HG03139 (cell line): Measurements from ENCODE around the gene ATP5MC2.
"Not testable (repeated sequence)": the region's sequence is repeated elsewhere in the genome, so short reads cannot be mapped to it uniquely, and the experiment has no call there.

ENCODE experiments used
- ATAC-seq: cut with Tn5 transposase; IDR thresholded peaks from one replicate; pipeline ENCODE4 v1.9.1; 2021; ENCODE audit not compliant: unreplicated experiment

Gene ATP5MC2

GRCh38 chr12:53695152-53696145, 19.6 kb upstream of the ATP5MC2 start:
- no peak for ATAC-seq

- no peak for ATAC-seq
Measured at GRCh38 chr12:53694756-53695151, 18.9 kb upstream of the ATP5MC2 start.

GRCh38 chr12:53688134-53688533, 12.3 kb upstream of the ATP5MC2 start:
- no peak for ATAC-seq

- ATAC-seq, result no peak
Measured at GRCh38 chr12:53686436-53686835, 10.6 kb upstream of the ATP5MC2 start.

- ATAC-seq, result no peak
Measured at GRCh38 chr12:53684654-53685220, 8.9 kb upstream of the ATP5MC2 start.

- ATAC-seq, result no peak
Measured at GRCh38 chr12:53683983-53684382, 8.1 kb upstream of the ATP5MC2 start.

- no peak for ATAC-seq
Measured at GRCh38 chr12:53683494-53683893, 7.6 kb upstream of the ATP5MC2 start.

- not testable (repeated sequence) for ATAC-seq
Measured at GRCh38 chr12:53680061-53680460, 4.2 kb upstream of the ATP5MC2 start.

GRCh38 chr12:53677800-53678148, 1.9 kb upstream of the ATP5MC2 start:
- ATAC-seq, result no peak

GRCh38 chr12:53677016-53677799, 1.3 kb upstream of the ATP5MC2 start:
- no peak for ATAC-seq

GRCh38 chr12:53676656-53677015, 753 bp upstream of the ATP5MC2 start:
- no peak for ATAC-seq

GRCh38 chr12:53674977-53675700, 744 bp downstream of the ATP5MC2 start:
- ATAC-seq, result no peak

GRCh38 chr12:53670971-53671370, 4.9 kb downstream of the ATP5MC2 start:
- no peak for ATAC-seq

- no peak for ATAC-seq
Measured at GRCh38 chr12:53670308-53670707, 5.6 kb downstream of the ATP5MC2 start.

- ATAC-seq, result no peak
Measured at GRCh38 chr12:53667080-53667479, 8.8 kb downstream of the ATP5MC2 start.

GRCh38 chr12:53664936-53665335, 10.9 kb downstream of the ATP5MC2 start:
- ATAC-seq, result no peak

GRCh38 chr12:53664191-53664590, 11.7 kb downstream of the ATP5MC2 start:
- ATAC-seq, result no peak

GRCh38 chr12:53660041-53660440, 15.8 kb downstream of the ATP5MC2 start:
- no peak for ATAC-seq

- no peak for ATAC-seq
Measured at GRCh38 chr12:53659571-53659981, 16.3 kb downstream of the ATP5MC2 start.

GRCh38 chr12:53659011-53659551, 16.8 kb downstream of the ATP5MC2 start:
- ATAC-seq, result no peak

GRCh38 chr12:53657041-53657440, 18.8 kb downstream of the ATP5MC2 start:
- no peak for ATAC-seq
